ENCODE data around the gene CYP4A22. TPM values are rescaled to one million over a fixed set of nuclear protein-coding genes. Genes with fewer than 3 reads are reported as not detected.
A peak's percentile ranks its signal among the peaks of the same experiment; 100 is the strongest.

Gene CYP4A22
- total RNA-seq, 3 donors from 2014 or later (not counting 1 experiment from before 2014, with no cell fraction given): not detected

DNA sequence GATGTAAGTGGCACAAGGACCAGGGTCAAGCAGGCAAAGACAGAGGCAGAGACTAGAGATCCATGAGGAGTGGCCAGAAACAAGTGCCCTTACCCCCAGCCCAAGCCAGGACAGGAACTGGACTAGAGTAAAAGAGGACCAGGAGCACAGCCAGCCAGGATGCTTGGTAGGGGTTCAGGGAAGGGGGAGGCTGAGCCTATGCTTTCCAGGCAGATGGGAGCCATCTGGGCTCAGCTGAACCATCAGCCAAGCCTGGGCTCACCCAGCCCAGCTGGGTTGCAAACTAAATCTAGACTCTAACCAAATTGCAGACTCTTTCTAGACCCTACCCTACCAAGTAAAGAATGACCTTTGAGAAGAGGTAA is 37.4 kb downstream of the CYP4A22 start:
- no peak overlapping the region for H3K27ac Mint-ChIP-seq
- ATAC-seq: no peak
- H3K36me3 Mint-ChIP-seq: no peaks in the 10 kb centered on the region
- no peaks in the 10 kb centered on the region for H3K9me3 ChIP-seq (ENCODE audit: control insufficient read depth, insufficient read depth, low read length)
- H3K4me3 Mint-ChIP-seq: no peak overlapping the region
- no peaks in the 10 kb centered on the region for H3K9me3 Mint-ChIP-seq
- DNase-seq: peak in 1 of 2 donors; percentile 5
- H3K27me3 Mint-ChIP-seq (ENCODE audit: low read depth in 2 of 2): peaks cover 15 to 46% of the 10 kb centered on the region in 2 donors
- TF ChIP-seq, protein P1, sequence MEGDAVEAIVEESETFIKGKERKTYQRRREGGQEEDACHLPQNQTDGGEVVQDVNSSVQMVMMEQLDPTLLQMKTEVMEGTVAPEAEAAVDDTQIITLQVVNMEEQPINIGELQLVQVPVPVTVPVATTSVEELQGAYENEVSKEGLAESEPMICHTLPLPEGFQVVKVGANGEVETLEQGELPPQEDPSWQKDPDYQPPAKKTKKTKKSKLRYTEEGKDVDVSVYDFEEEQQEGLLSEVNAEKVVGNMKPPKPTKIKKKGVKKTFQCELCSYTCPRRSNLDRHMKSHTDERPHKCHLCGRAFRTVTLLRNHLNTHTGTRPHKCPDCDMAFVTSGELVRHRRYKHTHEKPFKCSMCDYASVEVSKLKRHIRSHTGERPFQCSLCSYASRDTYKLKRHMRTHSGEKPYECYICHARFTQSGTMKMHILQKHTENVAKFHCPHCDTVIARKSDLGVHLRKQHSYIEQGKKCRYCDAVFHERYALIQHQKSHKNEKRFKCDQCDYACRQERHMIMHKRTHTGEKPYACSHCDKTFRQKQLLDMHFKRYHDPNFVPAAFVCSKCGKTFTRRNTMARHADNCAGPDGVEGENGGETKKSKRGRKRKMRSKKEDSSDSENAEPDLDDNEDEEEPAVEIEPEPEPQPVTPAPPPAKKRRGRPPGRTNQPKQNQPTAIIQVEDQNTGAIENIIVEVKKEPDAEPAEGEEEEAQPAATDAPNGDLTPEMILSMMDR (IDR thresholded peaks at IDR 0.05): no peak
- H3K27ac ChIP-seq (ENCODE audit: low read length): no peak overlapping the region
- H3K4me1 Mint-ChIP-seq: peaks cover 14 to 21% of the 10 kb centered on the region in 2 donors
- H3K36me3 ChIP-seq (ENCODE audit: control insufficient read depth, insufficient read depth, low read length): no peaks in the 10 kb centered on the region
- intact Hi-C loops (cut with micrococcal nuclease): no loop called here
- H3K4me1 ChIP-seq (ENCODE audit: control insufficient read depth, insufficient read depth, low read length): peaks cover 8% of the 10 kb centered on the region
- no peak overlapping the region for H3K4me3 ChIP-seq (ENCODE audit: low read length)
- H3K27me3 ChIP-seq (ENCODE audit: control insufficient read depth, insufficient read depth, low read length): peaks cover 2% of the 10 kb centered on the region

DNA sequence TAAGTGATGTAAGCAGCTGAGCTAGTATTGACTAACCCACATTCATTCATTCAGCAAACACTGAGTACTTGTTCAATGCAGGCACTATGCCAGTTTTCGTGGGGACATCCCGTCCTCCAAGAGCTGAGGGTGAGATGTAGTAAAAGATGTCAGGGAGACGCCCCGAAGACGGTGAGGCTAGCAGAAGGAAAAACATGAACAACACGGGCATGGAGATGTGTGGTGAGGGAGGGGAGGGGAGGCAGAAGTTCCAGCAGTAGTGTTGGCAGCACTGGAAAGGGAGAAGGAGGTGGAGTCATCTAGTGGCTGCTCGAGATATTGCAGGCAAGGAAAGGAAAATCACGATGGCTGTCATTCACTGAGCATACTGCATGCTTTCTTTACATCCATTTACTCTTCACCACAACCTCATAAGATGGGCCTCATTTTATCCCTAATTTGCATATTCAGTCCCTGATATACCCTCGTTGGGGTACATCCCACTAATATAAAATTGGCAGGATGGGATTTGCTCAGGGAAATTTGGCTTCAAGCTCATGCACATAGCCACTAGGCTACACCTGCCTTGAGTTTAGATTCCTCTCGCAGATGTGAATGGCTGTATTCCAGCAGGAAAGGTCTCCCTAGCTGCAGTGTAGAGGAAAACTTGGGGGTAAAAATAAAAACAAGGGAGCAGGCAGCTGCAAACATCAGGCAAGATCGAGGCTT is 38.1 kb downstream of the CYP4A22 start:
- Mint-ChIP-seq H3K4me3 (no peak overlapping the region), H3K27ac (no peak overlapping the region)

GRCh38 chr1:47178020-47178419 is 40.8 kb downstream of the CYP4A22 start:
- Mint-ChIP-seq H3K27me3 (ENCODE audit: low read depth in 2 of 2) (peaks cover 32 to 52% of the 10 kb centered on the region in 2 donors), H3K27ac (no peak overlapping the region), H3K36me3 (no peaks in the 10 kb centered on the region), H3K4me3 (no peak overlapping the region), H3K4me1 (peaks cover 16 to 22% of the 10 kb centered on the region in 2 donors), H3K9me3 (no peaks in the 10 kb centered on the region)
- TF ChIP-seq, protein P1 (IDR thresholded peaks at IDR 0.05): no peak
- H3K9me3 ChIP-seq (ENCODE audit: control insufficient read depth, insufficient read depth, low read length): no peaks in the 10 kb centered on the region
- H3K4me3 ChIP-seq (ENCODE audit: low read length): no peak overlapping the region
- no peak overlapping the region for H3K27ac ChIP-seq (ENCODE audit: low read length)
- DNase-seq: no peak
- peaks cover 7% of the 10 kb centered on the region for H3K27me3 ChIP-seq (ENCODE audit: control insufficient read depth, insufficient read depth, low read length)
- H3K36me3 ChIP-seq (ENCODE audit: control insufficient read depth, insufficient read depth, low read length): no peaks in the 10 kb centered on the region
- 98% methylated on average over 5 of the region's 6 CpGs for WGBS (ENCODE audit: insufficient coverage)
- peaks cover 9% of the 10 kb centered on the region for H3K4me1 ChIP-seq (ENCODE audit: control insufficient read depth, insufficient read depth, low read length)
- intact Hi-C loops (cut with micrococcal nuclease): no loop called here
- ATAC-seq: no peak

More for the DNA sequence above, 38.1 kb downstream of the CYP4A22 start:
- Mint-ChIP-seq H3K4me1 (peaks cover 16 to 22% of the 10 kb centered on the region in 2 donors), H3K9me3 (no peaks in the 10 kb centered on the region), H3K36me3 (no peaks in the 10 kb centered on the region), H3K27me3 (ENCODE audit: low read depth in 2 of 2) (peaks cover 16 to 53% of the 10 kb centered on the region in 2 donors)
- ATAC-seq (peak; percentile 64 to 75 (median 70)), DNase-seq (peak; percentile 12 to 65)
- intact Hi-C loops (cut with micrococcal nuclease): no loop called here
- 20% methylated on average over 11 of the region's 11 CpGs for WGBS (ENCODE audit: insufficient coverage)
- Histone ChIP-seq H3K4me1 (ENCODE audit: control insufficient read depth, insufficient read depth, low read length) (peaks cover 9% of the 10 kb centered on the region), H3K4me3 (ENCODE audit: low read length) (no peak overlapping the region), H3K36me3 (ENCODE audit: control insufficient read depth, insufficient read depth, low read length) (no peaks in the 10 kb centered on the region), H3K9me3 (ENCODE audit: control insufficient read depth, insufficient read depth, low read length) (no peaks in the 10 kb centered on the region), H3K27me3 (ENCODE audit: control insufficient read depth, insufficient read depth, low read length) (peaks cover 2% of the 10 kb centered on the region), H3K27ac (ENCODE audit: low read length) (no peak overlapping the region)
- TF ChIP-seq, protein P1 (IDR thresholded peaks at IDR 0.05): peak; percentile 83

DNA sequence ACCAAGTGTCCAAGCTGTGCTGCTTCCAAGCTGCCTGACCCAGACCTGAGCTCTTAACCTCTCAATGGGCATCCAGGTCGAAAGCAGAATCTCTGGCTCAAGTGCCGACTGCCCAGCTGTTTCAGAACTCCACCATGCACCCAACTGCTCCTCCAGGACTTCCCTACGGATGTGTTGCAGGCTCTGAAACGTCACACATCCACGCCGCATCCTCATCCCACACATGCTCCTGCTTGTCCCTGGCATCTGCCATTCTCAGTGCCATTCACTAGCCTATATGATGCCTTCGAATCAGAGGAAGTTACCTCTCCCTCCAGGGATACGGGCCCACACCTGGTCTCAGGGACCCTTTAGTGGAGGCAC is 41.4 kb downstream of the CYP4A22 start:
- Mint-ChIP-seq H3K9me3 (no peaks in the 10 kb centered on the region), H3K4me1 (peaks cover 16 to 22% of the 10 kb centered on the region in 2 donors), H3K27me3 (ENCODE audit: low read depth in 2 of 2) (peaks cover 31 to 47% of the 10 kb centered on the region in 2 donors), H3K27ac (peak overlapping the region; percentile 70 to 84), H3K36me3 (no peaks in the 10 kb centered on the region), H3K4me3 (peak overlapping the region; percentile 93)
- TF ChIP-seq, protein P1 (IDR thresholded peaks at IDR 0.05): no peak
- no peaks in the 10 kb centered on the region for H3K9me3 ChIP-seq (ENCODE audit: control insufficient read depth, insufficient read depth, low read length)
- ATAC-seq (no peak), DNase-seq (no peak)
- H3K27ac ChIP-seq (ENCODE audit: low read length): no peak overlapping the region
- peaks cover 5% of the 10 kb centered on the region for H3K27me3 ChIP-seq (ENCODE audit: control insufficient read depth, insufficient read depth, low read length)
- no peak overlapping the region for H3K4me3 ChIP-seq (ENCODE audit: low read length)
- intact Hi-C loops (cut with micrococcal nuclease): no loop called here
- peaks cover 9% of the 10 kb centered on the region for H3K4me1 ChIP-seq (ENCODE audit: control insufficient read depth, insufficient read depth, low read length)
- 79% methylated on average over 8 of the region's 8 CpGs for WGBS (ENCODE audit: insufficient coverage)
- no peaks in the 10 kb centered on the region for H3K36me3 ChIP-seq (ENCODE audit: control insufficient read depth, insufficient read depth, low read length)
